C1 segment of cervical spinal cord (tissue), 14 donors: ENCODE measurements around the gene OTOG.

Source experiments
- DNase-seq, 14 donors: peaks; one replicate each; lab custom pipeline; 2025; lab: John Stamatoyannopoulos, UW

Gene OTOG

GRCh38 chr11:17560281-17561110 lies 13.4 kb downstream of the OTOG start:
- DNase-seq: no peak

GRCh38 chr11:17561111-17561415 lies 14.0 kb downstream of the OTOG start:
- no peak for DNase-seq

GRCh38 chr11:17561526-17561925 lies 14.5 kb downstream of the OTOG start:
- DNase-seq: no peak

- DNase-seq: no peak
Measured at GRCh38 chr11:17563231-17563646, 16.2 kb downstream of the OTOG start.

- no peak for DNase-seq
Measured at GRCh38 chr11:17563961-17564686, 17.1 kb downstream of the OTOG start.

- no peak for DNase-seq
Measured at GRCh38 chr11:17564687-17565042, 17.6 kb downstream of the OTOG start.

GRCh38 chr11:17568944-17569343 lies 21.9 kb downstream of the OTOG start:
- no peak for DNase-seq

GRCh38 chr11:17570034-17570433 lies 23.0 kb downstream of the OTOG start:
- no peak for DNase-seq

- DNase-seq: no peak
Measured at GRCh38 chr11:17571431-17572358, 24.6 kb downstream of the OTOG start.

GRCh38 chr11:17572359-17572690 lies 25.3 kb downstream of the OTOG start:
- DNase-seq: no peak

GRCh38 chr11:17572791-17573460 lies 25.9 kb downstream of the OTOG start:
- DNase-seq: no peak

- no peak for DNase-seq
Measured at GRCh38 chr11:17573526-17573925, 26.5 kb downstream of the OTOG start.

- DNase-seq: no peak
Measured at GRCh38 chr11:17574141-17575091, 27.4 kb downstream of the OTOG start.

- no peak for DNase-seq
Measured at GRCh38 chr11:17575431-17576425, 28.7 kb downstream of the OTOG start.

GRCh38 chr11:17578296-17578695 lies 31.2 kb downstream of the OTOG start:
- no peak for DNase-seq

GRCh38 chr11:17578958-17579357 lies 31.9 kb downstream of the OTOG start:
- DNase-seq: no peak

GRCh38 chr11:17579451-17579850 lies 32.4 kb downstream of the OTOG start:
- no peak for DNase-seq

GRCh38 chr11:17580271-17580670 lies 33.2 kb downstream of the OTOG start:
- DNase-seq: no peak

GRCh38 chr11:17581036-17581731 lies 34.1 kb downstream of the OTOG start:
- no peak for DNase-seq
